NCI-H526 (cell line): Measurements from ENCODE around the gene MSH3.
"Not testable (repeated sequence)": the region's sequence is repeated elsewhere in the genome, so short reads cannot be mapped to it uniquely, and the experiment has no call there.

Experiments
- DNase-seq, 2 experiments: peaks; one replicate each; lab custom pipeline; 2025; lab: John Stamatoyannopoulos, UW

Gene MSH3

DNA sequence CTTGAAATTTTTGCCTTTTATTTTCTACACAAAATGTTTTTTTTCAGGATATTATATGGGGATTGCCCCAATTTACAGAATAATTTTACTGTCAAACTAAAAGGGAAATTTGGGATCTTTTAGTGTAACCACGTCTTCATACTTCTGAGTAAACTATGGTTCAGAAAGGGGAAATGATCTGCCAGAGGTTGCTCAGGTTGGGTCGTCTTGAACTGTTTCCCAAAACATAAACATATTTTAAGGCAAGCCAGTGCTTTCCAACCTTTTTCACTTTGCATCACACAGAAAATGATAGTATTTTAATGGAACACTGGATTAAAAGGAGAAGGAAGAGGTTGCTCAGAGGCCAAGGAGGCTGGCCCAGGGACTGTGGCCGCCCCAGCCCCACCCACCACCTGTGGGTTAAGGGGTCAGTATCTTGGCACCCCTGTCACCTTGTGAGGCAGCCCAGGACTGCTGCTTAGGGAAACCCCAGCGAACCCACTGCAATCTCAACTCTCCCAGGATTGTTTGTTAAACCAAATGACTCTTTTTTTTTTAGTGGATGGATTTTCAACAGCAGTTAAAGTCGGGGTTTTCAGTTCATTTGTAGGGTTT, 143.1 kb downstream of the MSH3 start:
- DNase-seq: no peak

DNA sequence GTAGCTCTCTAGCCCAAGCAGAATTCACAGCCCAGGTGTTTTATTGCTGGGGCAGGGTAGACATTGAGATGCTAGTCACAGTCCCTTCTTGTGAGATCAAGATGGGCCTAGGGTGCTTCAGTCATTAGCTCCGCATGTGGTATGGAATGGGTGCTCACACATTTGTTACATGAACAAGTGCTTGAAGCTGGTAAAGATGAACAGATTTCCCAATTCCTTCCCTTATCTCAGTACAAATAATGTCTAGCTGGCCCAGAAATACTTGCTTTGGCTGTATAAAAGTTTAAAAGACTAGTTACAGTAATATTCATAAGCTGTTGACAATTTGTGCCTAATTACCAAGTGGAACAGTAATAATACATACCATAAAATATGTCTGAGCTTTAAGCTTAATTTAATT, 143.7 kb downstream of the MSH3 start:
- DNase-seq: no peak

DNA sequence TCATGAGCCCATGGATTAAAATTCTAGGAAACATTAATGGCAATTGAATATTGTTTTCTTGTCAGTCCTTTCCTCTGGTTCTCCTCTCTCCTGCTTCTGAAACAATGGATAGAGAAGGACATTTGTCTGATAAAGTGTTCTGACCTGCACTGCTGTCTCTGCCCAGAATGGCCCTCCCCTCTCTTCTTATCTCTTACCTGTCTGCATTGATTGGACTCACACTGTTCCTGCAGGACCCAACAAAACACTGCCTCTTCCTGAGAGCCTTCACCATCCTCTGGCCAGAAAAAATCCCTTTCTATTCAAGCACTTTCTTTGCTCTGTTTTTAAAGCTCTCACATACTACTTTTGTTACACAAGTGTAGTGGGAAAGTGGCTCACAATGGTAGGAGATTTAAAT, 144.2 kb downstream of the MSH3 start:
- no peak for DNase-seq

DNA sequence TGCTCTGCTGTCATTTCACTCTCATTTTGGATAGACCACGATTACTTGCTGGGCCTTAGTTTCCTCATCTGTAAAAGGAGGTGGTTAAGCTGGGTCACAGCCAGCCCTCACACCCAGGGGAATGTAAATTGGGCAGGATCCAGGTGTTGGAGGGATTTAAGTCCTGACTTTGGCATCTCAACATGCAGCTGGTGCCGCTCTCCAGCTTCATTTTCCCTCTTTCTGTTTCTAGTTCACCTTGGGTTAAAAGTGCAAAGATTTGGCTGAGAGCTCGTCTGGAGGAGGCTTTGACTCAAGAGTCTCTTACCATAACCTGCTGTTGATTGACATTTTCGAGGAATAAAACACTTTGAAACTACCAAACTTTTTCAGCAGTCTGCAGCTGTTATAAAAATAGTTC, 144.6 kb downstream of the MSH3 start:
- DNase-seq: no peak

DNA sequence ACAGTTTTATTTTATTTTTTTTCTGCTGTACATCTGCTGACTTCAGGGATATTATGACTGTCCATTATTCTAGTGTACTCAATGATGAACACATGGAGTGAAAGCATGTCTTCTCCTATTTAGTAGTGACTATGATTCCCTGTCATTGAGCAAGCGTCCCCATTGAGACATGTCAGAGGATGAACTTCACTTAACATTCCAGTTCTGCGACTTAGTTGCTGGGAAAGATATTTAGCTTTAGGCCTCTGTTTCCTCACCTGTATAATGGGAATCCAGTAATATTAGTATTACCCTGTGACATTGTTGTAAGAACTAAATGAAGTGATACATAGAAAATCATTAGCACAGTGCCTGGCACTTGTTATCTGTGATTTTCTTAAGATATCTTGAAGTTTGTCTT, 145.1 kb downstream of the MSH3 start:
- DNase-seq: no peak

DNA sequence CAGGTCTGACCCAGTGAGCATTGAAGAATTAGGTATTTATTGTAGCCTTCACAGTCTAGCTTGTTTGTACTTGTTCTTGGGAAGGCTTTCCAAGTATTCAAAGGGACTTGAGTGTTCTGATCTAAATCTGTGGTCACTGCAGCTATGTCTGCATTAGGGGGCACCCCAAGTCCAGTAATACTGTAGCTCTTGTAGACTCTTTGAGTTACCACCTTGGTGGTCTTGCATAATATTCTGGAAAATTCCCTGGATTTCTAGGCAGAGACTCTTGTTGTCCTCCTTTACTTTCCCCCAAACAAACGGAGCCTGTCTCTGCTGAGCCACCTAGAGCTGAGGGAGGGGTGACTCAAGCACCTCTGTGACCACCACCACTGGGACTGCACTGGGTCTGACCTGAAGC, 149.9 kb downstream of the MSH3 start:
- DNase-seq: no peak

DNA sequence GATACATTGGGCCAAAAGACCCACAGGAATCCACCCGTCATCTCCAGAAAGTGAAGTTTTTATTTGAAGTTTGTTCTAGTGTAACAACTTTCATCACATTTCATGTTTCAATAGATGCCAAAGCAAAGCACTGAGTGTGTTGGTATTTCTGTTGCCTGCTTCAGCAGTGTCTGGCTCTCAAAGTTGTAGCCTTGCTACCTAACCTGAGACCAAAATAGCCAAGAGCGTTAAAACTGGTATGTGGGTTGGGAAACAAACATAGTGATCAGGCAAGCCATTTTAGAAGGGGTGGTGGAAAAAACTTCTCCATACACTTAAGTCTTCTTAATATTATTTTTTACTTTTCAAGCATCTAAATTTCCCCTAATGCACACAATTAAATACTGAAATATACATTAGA, 150.6 kb downstream of the MSH3 start:
- no peak for DNase-seq

DNA sequence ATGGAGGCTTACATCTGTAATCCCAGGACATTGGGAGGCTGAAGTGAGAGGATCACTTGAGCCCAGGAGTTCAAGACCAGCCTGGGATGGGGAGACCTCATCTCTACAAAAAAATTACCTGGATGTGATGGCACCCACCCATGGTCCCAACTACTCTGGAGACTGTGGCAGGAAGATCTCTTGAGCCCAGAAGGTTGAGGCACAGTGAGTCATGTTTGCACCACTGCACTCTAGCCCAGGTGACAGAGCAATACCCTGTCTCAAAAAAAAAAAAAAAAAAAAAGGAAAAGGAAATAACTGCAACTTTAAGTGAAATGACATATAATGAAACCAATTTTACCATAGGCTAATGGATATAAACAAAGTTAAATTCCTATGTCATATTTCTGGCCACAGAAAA, 152.5 kb downstream of the MSH3 start:
- no peak for DNase-seq

DNA sequence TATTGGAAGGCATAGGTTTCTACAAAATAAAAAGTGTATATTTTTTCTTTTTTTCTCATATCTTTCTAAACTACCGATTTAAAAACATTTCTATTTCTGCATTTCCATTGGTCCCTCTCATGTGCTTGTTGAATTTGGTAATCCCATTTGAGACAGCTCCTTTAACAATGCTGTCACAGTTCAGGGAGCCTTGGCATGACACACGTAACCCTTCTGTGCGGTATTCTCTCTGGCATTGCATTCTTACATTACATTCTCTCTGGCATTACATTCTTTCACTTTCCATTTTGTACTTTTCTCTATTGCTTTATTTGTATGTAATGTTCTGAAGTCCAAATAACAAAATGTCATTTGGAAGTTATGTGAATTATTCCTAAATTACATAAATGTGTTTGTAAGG, 155.0 kb downstream of the MSH3 start:
- no peak for DNase-seq

DNA sequence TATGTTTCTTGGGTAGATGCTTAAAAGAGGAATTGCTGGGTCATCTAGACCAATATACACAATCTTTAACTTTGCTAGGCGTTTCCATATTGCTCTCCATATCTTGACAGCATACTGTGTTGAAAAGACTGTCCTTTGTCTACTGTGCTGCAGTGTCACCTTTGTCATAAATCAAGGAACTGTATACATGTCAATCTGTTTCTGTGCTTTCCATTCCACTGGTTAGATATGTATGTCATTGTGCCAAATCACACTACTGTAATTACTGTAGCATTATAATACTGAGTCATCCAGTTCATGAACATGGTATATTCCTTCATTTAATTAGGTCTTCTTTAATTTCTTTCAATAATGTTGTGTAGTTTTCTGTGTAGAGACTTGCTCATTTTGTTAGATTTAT, 156.0 kb downstream of the MSH3 start:
- no peak for DNase-seq

DNA sequence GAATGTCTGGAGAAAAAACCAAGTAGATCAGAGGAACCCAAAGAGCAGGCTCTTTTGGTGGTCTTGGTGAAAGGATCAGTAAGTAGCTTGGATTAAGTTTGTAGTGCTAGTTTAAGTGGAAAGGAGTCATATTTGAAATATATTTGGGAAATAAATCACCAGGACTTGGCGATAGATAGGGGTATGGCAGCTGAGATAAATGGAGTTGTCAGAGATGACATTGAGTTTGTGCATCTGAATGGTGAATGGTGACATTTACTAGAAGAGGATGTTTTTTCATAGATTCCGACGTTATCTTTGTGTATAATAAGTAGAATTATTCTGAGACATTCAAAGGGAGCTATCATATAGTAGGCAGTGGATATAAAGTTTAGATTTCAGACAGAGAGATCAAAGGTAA, 162.1 kb downstream of the MSH3 start:
- DNase-seq: no peak

DNA sequence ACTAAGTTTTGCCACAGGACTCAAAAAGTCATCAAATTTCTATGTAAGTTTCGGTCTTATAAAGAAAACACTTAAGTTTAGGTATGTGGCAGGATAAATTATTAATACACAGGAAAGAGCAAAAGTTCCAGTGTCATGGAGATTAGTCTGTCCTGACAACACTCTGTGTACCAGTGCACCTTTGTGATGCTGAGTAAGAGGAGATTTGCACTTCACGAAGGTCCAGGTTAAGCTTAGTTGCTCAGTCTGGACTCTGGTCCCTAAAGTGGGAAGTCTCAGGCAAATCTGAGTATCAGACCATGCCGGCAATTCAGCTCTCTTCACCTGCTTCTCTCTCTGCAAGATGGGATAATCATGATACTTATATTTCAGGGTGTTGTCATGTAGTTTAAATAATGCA, 166.2 kb downstream of the MSH3 start:
- DNase-seq: no peak

DNA sequence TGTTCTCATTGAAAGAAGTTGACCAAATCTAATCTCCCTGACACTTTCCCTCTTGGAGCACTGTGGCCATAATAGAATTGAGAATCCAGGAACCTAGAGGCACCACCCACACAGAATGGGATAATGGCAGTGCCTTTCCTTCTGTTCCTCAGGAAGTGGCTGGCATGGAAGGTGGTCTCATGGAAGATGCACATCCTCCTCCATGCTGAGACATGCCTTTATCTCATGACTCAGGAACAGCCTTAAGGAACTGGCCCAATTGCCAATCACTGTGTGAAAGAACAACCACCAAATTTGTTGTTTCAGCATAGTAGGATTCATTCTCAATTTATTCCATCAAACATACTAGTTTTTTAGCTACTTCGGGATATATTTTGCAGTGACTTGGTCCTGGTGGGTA, 168.2 kb downstream of the MSH3 start:
- no peak for DNase-seq

DNA sequence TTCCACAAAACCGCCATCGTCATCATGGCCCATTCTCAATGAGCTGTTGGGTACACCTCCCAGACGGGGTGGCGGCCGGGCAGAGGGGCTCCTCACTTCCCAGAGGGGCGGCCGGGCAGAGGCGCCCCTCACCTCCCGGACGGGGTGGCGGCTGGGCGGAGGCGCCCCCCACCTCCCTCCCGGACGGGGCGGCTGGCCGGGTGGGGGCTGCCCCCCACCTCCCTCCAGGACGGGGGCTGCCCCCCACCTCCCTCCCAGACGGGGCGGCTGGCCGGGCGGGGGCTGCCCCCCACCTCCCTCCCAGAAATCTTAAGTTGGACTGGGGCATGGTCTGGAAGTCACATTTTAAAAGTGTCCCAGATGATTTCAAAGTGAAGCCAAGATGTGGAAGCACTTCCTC, 169.7 kb downstream of the MSH3 start:
- not testable (repeated sequence) for DNase-seq

DNA sequence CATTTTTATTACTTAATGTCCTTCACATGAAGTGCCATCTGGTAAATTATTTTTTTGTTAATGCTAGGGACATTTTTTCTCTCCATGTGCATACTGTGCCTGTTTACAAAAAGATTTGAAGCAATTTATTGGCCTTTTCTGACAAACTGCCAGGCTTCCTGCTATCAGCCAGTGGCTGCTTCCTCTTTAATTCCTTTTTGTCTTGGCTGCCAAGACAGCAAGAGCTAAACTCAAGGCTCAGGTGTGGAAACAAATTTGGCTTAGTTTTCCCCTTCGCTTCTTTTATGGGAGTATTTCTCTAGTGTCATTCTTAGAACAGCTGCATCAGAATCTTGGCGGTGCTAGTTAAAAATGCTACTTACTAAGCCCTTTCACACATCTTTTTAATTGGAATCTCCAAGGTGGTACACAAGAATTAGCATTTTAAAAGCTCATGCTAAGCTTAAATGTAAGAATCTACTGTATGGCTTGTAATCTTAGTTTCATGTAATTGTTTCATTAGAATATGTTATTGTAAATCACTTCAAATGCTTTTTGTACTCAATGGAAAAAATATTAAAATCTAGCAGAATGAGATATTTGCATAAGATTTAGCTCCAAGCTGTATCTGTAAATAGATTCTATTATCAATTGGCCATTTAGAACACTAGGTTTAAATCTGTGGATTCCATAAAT, 171.5 kb downstream of the MSH3 start:
- no peak for DNase-seq

DNA sequence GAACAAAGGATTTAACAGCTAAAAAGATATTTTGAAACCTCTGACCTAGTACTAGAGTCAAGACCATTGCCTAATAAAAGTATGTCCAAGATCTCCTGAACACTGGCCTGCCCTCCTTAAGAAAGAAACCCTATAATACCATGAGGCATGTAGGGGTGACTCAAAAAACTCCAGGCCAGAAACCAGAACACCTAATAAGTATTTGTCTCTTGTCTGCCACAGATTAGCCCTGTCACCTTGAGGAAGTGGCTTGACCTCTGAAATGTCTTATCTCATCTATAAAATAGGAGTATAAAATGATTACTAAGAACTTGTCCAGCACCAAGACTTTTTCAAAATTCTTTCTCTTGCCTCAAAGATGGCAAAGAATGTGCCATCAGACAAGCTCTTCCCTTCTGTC, 180.3 kb downstream of the MSH3 start:
- no peak for DNase-seq

DNA sequence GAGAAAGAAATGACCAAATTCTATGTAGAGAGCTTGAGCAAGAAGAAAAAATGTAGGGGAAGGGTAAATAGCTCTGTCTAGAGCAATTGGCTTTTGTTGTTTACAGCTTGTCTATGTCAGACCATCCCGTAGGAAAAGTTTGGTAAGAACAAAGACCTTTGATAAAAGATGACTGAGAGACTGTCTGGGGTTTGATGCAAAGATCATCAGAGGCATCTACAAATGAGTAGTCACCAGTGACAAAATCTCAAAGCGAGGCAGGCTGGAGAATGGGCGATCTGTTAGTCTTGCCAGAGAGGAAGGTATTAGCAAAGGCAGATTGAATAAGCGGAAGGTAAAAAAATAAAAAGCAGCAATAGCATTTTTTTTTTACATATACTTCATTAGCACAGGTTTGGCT, 180.7 kb downstream of the MSH3 start:
- no peak for DNase-seq

DNA sequence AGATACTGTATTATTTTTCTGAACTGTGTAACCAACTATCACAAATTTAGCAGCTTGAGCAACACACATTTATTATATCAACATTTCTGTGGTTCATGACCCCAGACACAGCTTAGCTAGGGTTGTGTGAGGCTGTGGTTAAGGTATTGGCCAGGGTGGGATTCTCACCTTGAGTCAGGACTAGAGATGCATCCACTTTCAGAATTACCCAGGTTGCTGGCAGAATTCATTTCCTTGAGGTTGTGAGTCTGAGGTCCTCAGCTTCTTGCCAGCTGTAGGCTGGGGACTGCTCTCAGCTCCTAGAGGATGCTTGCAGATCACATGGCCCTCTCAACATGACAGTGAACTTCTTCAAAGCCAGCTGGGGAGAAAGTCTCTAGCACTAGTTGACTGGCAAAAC, 183.2 kb downstream of the MSH3 start:
- no peak for DNase-seq

DNA sequence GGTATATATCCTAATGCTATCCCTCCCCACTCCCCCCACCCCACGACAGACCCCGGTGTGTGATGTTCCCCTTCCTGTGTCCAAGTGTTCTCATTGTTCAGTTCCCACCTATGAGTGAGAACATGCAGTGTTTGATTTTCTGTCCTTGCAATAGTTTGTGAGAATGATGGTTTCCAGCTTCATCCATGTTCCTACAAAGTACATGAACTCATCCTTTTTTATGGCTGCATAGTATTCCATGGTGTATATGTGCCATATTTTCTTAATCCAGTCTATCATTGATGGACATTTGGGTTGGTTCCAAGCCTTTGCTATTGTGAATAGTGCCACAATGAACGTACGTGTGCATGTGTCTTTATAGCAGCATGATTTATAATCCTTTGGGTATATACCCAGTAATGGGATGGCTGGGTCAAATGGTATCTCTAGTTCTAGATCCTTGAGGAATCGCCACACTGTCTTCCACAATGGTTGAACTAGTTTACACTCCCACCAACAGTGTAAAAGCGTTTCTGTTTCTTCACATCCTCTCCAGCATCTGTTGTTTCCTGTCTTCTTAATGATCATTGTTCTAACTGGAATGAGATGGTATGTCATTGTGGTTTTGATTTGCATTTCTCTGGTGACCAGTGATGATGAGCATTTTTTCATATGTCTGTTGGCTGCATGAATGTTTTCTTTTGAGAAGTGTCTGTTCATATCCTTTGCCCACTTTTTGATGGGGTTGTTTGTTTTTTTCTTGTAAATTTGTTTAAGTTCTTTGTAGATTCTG, 186.8 kb downstream of the MSH3 start:
- DNase-seq: not testable (repeated sequence)

DNA sequence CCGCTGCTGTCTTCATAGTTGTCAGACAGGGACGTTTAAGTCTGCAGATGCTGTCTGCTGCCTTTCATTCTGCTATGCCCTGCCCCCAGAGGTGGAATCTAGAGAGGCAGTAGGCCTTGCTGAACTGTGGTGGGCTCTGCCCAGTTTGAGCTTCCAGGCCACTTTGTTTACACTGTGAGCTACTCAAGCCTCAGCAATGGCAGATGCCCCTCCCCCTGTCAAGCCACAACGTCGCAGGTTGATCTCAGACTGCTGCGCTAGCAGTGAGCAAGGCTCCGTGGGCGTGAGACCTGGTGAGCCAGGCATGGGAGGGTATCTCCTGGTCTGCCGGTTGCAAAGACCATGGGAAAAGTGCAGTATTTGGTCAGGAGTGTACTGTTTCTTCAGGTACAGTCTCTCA, 192.0 kb downstream of the MSH3 start:
- not testable (repeated sequence) for DNase-seq

DNA sequence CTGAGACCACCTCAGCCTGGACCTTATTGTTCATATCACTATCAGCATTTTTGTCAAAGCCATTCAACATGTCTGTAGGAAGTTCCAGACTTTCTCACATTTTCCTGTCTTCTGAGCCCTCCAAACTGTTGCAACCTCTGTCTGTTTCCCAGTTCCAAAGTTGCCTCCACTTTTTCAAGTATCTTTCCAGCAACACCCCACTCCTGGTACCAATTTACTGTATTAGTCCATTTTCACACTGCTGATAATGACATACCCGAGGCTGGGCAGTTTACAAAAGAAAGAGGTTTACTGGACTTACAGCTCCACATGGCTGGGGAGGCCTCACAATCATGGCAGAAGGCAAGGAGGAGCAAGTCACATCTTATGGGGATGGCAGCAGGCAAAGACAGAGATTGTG, 195.7 kb downstream of the MSH3 start:
- DNase-seq: not testable (repeated sequence)

DNA sequence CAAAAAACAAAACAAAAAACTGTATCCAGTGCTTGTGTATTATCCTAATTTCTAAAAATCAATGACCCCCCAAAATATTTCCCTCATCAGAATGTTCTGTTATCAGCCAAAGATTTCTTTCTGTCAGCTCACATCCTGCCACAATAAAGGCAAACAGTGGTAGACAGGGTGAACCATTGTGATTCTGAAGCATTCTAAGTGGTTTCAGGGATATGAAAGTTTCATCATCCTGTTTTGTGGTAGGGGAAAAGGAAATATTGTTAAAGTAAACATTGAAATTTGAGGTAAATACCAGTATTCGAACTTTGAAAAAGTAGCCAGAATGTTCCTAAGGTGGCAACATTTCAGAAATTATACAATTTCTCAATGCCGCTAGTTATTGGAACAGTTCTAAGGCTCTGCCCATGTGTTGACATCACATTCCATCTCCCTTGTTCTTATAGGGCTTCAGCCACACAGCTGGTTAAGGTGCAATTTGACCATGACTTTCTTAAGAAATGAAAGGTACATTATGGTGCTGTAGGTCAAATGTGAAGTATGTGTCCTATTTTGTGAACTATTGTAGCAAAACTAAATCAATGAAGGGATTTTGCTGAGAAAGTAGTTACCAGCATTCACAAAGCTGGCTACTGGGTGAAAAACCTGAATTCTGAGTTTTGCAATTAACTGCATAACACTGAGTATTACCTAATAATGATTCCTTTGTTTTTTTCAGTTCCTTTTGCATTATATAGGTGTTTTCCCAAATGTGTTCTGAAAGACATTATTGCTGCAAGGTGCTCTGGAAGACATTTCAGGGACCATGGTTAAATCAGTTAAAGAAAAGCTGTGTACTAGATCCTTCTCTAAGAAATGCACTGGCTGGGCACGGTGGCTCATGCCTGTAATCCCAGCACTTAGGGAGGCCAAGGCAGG, 198.1 kb downstream of the MSH3 start:
- DNase-seq: no peak
